VCaP (cell line): ENCODE data around the gene SSRP1.
"Not testable (repeated sequence)": the region's sequence is repeated elsewhere in the genome, so short reads cannot be mapped to it uniquely, and the experiment has no call there.

ENCODE experiments used
- H3K27ac ChIP-seq: fragments of 450-650 bp; 2 replicates; pipeline ENCODE4 v1.5.1; 2017
- TF ChIP-seq, protein P1 (sequence below): fragments of 450-650 bp; conservative IDR thresholded peaks from 2 replicates; pipeline ENCODE4 v1.5.1; 2017; ENCODE audit warnings: mild to moderate bottlenecking, moderate library complexity

Gene SSRP1

DNA sequence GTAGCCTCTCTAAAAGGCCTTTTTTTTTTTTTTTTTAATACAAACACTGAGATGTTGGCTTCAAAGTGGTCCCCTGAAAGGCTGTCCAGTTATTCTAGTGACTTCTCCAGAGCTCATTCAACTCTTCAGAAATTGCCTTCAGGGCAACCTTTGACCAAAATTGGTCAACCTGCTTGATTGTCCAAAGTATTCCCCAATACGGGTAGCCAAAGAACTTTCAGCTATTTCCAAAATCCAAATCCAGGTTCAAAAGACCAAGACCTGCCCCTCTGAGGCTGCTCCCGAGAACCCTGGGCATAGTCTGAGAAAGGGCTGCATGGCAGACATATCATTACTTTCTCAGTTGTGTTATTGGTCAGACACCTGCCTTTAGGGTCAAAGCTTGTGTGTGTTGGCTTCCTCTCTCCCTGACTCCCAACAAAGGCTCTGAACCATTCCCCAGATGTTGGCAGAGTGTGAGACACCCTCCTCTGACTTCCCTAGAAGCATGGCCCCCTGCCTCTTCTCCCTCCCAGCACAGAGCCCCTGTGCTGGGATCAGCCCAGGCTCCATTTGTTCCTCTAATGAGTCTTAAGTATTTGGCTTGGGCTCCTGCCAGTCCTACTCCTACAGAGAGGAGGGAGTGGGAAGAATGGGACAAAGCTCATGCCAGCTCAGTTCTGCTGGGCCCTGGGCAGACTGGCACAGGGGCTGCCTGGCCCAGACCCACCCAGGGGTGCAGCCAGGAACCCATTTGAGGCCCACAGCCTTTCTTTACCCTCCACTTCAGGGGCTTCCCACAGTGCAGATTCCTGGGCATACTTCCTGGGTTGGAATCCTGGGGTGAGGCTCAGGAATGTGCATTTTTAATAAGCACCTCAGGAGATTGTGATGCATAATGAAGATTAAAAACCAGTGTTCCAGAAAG, 41.2 kb downstream of the SSRP1 start:
- H3K27ac ChIP-seq, result peak overlapping the region; percentile 43
- TF ChIP-seq, protein P1, sequence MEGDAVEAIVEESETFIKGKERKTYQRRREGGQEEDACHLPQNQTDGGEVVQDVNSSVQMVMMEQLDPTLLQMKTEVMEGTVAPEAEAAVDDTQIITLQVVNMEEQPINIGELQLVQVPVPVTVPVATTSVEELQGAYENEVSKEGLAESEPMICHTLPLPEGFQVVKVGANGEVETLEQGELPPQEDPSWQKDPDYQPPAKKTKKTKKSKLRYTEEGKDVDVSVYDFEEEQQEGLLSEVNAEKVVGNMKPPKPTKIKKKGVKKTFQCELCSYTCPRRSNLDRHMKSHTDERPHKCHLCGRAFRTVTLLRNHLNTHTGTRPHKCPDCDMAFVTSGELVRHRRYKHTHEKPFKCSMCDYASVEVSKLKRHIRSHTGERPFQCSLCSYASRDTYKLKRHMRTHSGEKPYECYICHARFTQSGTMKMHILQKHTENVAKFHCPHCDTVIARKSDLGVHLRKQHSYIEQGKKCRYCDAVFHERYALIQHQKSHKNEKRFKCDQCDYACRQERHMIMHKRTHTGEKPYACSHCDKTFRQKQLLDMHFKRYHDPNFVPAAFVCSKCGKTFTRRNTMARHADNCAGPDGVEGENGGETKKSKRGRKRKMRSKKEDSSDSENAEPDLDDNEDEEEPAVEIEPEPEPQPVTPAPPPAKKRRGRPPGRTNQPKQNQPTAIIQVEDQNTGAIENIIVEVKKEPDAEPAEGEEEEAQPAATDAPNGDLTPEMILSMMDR, result no peak

DNA sequence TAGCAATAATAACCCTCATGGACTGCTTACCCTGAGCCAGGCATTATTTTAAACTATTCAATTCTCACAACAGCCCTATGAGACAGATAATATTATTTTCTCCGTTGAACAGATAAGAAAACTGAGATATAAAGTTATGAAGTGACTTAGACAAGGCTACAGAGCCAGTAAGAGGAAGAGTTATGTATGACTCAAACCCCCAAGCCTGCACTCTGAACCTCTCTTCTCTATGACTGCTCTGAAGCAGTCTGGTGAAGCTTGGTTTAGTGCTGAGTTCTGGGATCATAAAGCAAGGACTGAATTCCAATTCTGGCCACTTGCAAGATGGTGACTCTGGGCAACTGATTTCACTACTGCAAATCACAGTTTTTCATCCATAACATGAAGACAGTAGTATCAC, 45.4 kb downstream of the SSRP1 start:
- no peak overlapping the region for H3K27ac ChIP-seq
- TF ChIP-seq, protein P1, result no peak

DNA sequence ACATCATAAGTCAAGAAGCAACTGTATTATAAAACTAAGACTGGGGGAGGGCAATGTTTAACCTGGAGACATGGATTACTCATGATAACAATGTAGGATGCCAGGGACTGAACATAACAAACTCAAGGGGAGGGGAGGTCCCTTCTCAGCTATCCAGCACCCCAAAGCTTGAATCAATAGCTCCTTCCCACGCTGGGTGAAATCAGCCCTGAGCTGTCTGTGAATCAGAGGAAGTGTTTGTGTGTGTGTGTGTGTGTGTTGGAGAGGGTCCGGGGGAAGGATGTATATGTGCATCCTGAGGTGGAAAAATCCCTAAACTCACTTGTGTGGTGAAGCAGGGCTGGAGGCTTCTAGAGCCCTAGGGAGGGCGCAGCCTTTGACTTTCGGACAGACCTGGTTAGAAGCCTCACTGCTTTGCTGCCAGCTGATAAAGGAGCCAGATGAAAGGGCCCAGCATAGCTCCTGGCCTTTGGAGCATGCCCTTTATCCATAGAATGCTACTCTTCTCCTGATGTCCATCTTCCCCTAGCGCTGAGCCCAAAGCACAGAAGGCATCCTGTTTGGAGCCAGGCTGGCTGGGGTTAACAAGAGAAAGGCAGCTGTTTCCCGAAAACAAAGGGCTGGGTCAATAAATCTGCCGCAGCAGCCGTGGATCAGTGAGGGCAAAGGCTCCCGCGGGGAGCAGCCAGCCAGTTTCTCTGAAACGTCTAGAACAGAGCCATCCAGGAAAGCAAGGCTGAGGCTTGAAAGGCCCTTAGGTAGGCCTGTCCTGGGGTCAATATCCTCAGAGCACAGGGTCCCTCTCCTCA, 46.7 kb downstream of the SSRP1 start:
- H3K27ac ChIP-seq, result peak overlapping the region; percentile 5; the same call in 1 of the 2 replicates
- TF ChIP-seq, protein P1, result no peak

DNA sequence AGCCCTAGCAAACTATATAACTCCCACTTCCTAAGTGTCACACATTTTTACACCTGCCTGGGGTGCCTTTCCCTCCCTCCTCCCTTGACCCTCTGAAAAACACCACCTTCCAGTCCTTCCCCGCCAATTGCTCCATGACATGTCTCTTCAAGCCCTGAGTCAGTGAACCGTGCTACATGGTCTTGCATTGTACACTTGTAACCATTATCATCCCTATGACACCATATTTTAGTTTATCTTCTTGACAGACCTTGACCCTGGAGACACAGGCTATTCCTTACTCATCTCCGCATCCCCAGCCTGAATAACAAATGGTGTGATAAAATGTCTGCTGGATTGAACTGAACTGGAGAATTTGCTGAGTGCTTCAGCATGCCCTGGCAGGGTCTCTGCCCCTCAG, 47.8 kb downstream of the SSRP1 start:
- TF ChIP-seq, protein P1, result no peak

DNA sequence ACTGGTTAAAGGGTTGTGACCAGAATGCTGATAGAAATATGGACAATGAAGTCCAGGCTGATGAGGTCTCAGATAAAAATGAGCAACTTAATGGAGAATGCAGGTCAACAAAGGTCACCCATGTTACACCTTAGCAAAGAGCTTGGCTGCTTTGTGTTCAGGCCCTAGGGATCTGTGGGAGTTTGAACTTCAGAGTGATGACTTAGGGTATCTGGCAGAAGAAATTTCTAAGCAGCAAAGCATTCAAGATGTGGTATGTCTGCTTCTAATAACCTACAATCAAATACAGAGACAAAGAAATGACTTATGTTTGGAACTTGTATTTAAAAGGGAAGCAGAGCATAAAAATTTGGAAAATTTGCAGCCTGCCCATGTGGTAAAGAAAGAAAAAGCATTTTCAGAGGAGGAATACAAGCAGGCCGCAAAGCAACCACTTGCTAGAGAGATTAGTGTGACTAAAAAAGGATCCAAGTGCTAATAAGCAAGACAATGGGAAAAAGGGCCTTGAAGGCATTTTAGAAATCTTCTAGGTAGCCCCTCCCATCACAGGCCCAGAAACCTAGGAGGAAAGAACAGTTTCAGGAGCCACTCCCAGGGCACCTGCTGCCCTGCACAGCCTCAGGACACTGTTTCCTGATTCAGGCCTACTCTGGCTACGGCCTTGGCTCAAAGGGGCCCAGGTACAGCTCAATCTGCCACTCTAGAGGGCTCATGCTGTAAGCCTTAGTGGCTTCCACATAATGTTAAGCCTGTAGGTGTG, 52.3 kb downstream of the SSRP1 start:
- TF ChIP-seq, protein P1, result no peak
- H3K27ac ChIP-seq, result no peak overlapping the region

More for the DNA sequence above, 47.8 kb downstream of the SSRP1 start:
- H3K27ac ChIP-seq, result no peak overlapping the region

DNA sequence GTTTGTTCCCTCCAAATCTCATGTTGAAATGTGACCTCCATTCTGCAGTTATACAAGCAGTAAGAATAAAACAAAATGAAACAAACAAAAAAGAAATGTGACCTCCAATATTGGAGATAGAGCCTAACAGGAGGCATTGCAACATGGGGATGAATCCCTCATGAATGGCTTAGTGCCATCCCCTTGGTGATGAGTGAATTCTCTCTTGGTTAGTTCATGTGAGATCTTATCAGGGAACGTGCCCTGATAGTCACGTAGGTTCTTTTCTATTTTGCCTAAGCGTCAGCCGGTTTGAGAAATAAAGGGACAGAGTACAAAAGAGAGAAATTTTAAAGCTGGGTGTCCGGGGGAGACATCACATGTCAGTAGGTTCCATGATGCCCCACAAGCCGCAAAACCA, 54.1 kb downstream of the SSRP1 start:
- H3K27ac ChIP-seq, result not testable (repeated sequence)

DNA sequence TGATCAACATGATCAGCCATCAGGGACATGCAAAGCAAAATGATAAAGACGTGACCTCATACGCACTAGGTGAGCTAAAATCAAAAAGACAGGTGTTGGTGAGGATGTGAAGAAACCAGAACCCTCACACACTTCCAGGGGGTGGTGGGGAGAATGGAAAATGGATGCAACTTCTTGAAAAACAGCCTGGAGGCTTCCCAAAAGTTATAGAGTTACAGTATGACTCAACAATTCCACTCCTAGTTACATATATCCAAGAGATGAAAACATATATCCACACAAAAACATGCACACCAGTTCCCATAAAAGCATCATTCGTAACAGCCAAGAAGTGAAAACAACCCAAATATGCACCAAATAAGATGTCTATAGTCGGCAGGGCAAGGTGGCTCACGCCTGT, 56.6 kb downstream of the SSRP1 start:
- H3K27ac ChIP-seq, result peak overlapping the region; percentile 69; the same call in 1 of the 2 replicates
- TF ChIP-seq, protein P1, result no peak
